GM19463 (cell line): ENCODE data around the gene SMIM23.

Experiments
- ATAC-seq: cut with Tn5 transposase; IDR thresholded peaks from one replicate; pipeline ENCODE4 v1.9.1; 2021; ENCODE audit warnings: mild to moderate bottlenecking, moderate library complexity; ENCODE audit not compliant: unreplicated experiment

Gene SMIM23

DNA sequence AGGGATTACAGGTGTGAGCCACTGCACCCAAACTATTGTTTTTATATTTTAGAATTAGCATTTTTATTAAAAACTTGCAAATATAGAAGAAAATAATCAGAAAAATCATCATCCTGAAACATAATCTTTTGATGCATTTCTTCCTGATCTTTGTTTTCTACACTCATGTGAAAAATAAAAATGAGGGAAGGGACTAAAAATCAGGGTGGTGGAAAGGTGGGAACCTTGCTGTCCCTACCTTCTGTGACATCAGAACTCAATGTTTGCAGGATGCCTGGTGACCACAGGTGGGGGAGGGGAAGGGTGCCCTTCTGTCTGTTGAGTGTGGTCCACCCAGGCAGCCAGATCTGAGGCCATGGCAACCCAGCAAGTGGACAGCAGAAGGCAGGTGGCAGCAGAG, at the start of gene SMIM23:
TSS of gene SMIM23 (plus strand) at position 301 of the 400 bp plus-strand sequence. CDS start at position 356, 55 bp downstream.
- ATAC-seq, result no peak

DNA sequence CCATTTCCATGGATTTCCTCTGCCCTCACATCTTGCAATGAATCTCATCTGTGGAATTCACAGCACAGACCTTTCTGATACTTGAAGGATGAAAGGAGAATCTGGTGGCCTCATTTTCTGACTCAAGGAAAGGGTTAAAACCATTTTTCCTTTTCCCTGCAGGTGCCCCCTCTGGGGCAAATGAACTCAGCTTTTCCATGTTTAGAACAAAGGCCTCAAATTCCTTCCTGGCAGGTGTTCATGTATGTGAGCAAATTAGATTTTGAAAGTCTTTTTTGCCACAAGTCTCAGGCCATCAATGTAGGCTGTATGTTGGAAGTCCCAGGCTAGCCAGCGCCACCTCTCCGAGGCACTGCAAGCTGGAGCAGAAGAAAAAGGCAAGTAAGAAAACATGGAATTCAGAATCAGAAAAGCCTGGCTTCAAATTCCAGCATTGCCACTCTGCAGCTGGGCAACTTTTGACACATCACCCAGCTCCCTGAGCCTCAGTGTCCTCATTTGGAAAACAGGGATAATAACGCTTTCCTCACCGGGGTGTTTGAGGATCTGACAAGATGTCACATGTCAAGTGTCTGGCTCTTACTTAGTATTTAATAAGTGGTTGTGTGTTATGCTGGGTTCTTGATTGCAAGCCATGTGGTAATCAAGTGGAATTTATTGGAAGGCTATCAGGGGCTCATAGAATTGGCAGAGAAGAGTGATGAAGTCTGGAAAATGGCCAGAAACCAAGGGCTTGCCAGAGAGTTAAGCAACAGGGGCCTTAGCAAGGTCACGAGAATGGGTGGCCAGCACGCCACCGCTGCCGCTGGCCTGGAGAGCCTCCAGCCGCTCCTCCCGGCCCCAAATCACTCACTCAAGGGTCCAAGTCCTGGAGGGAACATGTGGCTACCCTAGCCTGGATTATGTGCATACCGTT, 48.4 kb upstream of the SMIM23 start:
- no peak for ATAC-seq

DNA sequence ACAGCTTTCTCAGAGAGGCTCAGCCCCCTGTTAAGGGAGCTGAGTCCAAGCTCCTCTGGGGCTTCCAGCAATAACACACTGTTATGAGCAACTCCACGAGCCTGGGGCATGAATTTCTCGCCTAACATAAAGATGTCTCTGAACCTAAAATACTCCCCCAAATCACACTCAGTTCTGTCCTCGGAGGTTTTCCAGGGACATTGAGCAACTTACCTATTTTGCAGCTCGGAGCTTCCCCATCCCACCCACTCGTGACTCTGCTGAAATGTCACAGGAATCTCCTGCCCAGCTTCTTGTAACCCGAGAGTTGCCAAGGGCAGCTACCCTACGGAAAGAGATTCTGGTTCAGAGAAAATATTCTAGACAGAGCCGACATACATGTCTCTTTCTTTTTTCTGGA, 47.1 kb upstream of the SMIM23 start:
- ATAC-seq, result no peak

DNA sequence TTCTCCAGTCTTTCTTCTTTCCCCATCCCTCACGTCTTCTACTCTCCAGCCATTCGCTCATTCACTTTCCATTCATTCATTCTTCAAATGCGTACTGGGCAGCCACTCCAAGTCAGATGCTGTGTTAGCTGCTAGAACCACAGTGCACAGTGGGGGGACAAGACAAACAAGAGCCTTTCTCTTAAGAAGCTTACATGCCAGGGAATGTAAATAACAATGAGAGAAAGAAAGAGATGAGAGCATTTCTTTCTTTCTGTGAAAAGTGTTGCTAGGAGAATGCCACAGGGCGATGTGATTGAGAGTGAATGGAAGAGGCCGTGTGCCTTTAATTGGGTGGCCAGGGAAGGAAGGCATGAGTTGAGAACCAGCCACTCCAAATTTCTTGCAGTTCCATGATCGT, 46.3 kb upstream of the SMIM23 start:
- ATAC-seq, result no peak

DNA sequence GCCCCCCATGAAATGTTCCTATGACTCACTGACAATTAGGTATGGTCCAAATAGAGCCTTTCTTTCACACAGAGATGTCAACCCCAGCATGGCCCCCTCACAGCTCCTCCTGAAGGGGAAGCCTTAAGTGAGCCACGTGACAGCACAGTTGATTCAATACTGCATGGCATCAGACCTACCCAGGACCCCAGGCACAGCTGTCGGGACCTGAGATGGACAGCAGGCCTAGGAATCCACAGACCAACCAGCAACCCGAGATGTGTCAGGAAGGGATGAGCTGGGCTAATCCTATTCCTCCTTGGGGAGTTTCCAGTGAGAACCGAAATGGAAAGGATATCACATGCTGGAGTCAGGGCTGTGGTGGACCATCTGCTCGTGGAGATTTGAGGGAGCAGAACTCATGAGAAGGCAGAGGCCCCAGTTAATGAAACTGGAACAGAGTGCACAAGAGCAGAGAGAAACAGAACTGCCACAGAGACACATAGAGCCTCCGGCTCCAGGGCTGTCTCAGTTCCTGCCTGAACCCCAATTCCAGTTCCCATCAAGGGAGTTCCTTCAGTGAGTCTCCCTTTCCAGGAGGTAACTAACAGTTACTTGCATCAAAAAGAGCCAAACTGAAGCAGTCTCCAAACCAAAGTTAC, 42.1 kb upstream of the SMIM23 start:
- ATAC-seq, result no peak

DNA sequence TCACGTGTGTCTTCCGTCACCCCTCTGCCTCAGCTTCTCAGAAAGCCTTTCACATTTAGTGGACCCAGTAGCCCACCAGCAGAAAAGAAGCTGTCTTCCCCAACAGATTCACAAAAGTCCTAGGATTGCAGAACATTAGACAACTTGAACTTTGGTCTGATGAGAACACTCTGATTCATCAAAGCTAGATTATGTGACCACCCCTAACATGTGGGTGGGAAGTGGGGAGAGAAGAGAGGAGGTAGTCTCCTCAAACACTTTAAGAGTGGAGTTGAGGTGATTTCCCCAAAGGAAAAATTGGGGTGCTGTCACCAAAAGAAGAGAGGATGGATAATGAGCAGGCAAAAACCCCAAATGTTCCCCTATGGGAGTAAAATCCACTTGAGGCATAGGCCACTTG, 41.4 kb upstream of the SMIM23 start:
- no peak for ATAC-seq

DNA sequence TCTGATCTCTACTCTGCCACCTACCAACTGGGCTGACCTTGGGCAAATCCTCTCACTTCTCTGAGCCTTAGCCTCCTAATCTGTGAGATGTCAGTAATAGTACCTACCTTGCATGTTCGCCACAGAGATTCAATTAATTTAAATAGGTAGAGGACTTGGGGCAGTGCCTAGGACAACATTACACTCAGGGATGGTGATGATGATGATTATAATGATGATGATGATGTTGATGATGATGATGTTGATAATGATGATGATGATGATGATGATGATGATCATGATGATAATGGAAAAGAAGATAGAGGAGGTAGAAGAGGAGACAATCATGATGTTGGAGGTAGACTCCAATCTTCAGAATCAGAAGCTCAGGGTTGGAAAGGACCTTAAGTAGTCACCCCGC, 40.7 kb upstream of the SMIM23 start:
- no peak for ATAC-seq

DNA sequence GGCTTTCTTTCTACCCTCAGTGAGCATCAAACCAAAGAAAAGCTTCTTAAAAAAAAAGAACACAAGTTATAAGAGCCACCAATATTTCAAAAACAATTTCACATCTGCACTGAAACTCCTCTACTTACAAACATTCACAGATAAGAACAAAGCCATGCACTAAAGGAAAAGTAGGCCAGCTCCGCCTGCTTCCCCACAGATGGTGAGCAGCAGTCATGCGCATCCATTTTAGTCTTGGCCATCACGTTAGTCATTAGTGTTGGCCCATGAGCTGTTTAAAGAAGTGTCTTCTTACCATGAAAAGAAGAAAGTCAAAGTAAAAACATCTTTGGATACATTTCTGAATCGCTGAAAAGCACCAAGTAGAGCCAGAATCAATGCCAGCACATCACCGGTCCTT, 40.0 kb upstream of the SMIM23 start:
- ATAC-seq, result no peak

DNA sequence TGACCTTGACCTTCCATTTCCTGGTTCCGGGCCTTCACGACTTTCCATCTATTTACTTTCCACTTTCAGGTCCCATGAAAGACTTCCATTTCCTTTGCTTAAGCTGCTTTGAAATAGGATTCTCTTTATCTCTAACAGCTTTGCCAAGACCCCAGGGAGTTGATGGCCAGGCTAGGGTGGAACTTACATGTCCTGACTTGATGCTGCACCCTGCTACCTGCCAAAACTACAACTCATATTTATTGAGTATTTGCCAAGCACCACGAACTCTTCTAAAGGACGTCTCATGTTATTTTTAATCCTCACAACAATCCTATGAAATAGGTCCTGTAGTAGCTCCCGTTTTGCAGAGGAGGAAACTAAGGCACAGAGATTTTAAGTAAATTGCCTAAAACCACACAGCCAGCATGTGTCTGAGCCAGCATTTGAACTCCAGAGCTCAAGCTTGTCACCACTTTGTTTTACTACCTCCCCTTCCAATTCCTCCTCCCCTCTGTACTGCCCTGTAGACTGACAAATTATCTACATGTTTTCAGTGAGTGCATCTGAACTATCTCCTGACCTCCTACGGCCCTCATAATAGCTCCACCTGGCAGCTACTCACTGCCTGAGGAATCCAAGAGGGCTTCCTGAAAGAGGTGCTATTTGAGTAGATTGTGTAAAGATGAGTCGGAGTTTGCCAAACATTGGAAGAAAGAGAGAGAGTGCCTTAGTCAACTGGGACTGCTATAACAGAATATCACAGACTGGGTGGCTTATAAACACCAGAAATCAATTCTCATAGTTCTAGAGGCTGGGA, 38.4 kb upstream of the SMIM23 start:
- ATAC-seq, result no peak

DNA sequence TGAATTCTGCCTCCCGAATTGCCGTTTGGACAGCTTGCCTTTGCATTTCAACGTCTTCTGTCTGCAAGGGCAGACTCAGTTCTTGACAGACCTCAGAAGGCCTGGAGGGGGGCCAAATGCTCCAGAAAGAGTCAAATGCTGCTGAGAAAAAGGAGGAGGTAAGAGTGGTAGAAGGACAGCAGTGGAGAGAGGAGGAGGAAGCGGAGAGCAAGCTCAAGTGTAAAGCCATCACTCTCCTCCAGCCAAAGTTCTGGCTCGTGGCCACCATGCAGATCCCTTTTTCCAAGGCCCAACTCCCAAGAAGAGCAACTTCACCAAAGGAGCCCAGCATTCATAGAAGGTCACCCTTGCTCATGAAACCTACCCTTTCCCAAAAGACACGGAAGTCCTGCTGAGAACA, 36.9 kb upstream of the SMIM23 start:
- no peak for ATAC-seq

DNA sequence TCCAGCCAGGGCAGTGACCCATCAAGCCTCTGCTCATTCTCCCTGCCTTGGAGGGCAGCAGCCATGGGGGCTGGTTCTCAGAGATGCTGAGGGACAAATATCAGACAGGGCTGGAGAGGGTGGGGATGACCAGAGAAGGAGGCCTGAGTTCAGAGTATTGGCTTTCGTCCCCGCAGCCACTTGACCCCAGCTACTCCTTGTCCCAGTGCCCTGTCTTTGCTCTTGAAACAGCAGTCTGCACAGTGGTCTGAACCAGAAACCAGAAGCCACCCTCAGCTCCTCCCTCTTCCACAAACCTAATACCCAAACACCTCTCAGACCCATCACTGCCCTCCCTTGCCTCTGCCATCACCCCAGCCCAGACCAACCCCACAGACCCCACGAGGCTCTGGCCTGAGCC, 36.3 kb upstream of the SMIM23 start:
- ATAC-seq, result no peak

DNA sequence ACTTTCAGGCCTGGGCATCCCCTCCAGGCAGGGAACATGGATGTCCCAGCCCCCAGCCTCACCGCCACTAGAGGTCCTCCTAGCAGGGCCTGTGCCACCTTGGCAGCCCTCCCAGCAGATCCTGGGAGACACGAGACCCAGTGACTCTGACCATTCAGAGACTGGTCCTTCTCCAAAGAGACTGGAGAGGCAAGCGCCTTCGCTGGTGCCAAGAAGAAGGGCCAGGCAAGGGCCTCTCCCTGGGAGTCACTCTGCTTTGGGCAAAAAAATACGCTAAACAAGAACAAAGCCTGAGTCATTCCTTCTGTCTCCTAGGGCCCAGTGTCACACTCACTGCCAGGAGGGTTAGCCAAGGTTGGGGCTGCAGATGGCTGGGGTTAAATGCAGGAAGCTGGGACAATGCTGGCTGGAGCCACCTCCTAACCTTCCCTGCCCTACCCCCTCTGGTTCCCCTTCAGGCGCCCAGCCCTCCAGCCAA, 35.3 kb upstream of the SMIM23 start:
- no peak for ATAC-seq

DNA sequence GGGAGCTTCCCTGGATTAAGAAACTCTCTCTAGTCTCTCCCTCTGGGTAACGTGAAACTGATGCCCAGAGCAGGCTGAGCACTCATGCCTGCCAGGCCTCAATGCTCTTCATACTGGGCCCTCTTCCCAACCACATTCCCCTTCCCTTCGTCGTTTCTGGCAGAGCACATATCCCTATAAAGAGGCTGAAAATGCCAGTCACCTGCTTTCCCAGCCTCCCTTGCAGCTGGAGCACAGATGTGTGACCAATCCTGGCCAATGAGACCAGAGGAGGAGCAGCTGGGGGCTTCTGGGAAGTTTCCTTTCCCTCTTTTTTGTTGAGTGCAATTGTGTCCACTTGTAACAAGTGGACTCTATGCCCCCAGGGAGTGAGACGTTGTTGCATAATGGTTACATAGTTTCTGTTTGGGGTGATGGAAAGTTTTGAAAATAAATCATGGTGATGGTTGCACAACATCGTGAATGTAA, 30.2 kb upstream of the SMIM23 start:
- no peak for ATAC-seq

DNA sequence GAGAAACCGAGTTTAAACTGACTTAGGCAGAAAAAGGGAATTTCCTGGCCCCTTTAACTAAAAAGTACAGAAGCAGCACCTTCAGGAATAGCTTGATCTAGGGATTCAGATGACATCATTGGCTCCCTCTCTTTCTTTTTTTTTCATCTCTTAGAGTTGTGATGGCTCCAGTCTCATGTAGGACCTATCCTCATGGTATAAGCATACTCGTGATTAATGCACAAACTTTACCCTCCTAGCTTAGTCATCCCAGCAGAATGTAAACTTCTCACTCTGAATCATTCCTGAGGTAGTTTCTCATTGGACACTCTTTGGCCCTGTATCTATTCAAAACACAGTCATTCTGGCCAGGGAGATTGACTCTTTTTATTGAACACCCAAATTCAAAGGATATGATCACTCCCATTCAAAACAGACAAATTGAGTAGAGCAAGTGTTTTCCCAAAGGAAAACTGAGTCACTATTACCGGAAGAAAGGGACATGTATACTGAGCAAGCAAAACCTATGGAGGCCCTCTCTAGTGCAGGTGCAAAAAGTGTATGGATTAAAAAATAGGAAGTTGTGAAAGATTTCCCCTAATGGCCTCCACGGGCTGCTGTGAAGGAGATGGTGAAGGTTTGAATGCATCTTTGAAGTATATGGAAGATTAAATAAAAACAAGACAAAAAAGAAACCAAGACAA, 27.6 kb upstream of the SMIM23 start:
- peak; percentile 45 for ATAC-seq

DNA sequence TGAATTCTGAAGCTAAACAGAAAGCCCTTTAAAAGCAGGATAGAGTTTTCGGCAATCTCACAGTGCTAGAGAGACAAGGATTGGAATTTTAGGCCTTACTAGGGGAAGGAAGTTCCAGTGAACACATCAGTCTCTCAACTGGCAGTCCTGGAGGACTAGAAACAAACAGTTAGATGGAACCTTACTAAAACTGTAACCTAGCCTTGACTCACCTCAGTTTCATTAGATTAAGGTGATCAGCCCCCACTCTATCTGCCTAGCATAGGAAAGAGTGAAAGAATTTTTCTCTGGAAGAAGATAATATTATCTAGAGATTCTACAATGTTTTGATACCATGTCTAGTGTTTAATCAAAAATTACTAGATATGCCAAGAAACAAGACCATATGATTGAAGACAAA, 25.8 kb upstream of the SMIM23 start:
- ATAC-seq, result no peak

DNA sequence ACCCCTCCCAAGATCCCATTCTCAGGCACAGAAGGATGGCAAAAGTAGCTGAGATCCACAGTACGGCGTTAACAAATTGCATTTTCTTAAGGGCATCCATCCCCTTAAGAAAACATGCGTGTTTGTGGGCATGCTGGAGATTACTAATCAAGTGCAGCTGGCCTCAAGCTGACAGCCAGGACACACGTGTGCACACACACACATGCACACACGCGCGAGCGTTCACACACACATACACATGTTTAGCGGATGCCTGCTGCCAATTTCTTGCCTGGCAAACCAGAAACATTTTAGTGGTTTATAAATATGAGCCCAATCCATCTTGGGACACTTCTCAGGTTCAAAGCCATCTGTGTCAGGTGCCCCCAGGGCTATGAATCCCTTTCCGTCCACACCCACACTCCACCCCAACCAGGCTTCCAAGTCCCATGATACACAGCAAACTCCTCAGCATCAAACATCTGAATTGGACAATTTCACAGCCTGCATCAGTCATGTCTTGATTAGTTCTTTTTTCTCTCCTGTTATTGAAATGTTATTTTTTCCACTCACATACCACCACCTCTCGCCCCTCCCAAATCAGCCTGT, 23.5 kb upstream of the SMIM23 start:
- ATAC-seq, result no peak

DNA sequence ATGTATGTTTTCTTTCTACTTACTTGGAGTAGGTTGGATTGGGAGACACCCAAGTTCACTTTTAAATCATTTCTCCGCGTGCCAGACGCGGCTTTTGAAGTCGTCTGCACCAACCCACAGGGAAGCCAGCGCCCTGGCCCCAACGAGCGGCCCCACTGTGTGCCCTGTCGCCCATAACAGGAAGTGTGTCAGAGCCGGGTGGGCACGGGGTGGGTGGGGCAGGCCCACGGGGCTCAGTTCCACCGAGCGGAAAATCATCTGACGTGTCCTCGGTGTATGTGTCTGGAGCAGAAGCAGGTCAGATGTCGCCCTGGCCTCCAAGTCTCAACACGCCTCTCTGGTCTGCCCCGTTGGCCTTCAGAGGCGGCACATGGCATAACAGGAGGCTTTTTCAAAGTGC, 22.7 kb upstream of the SMIM23 start:
- ATAC-seq, result no peak

DNA sequence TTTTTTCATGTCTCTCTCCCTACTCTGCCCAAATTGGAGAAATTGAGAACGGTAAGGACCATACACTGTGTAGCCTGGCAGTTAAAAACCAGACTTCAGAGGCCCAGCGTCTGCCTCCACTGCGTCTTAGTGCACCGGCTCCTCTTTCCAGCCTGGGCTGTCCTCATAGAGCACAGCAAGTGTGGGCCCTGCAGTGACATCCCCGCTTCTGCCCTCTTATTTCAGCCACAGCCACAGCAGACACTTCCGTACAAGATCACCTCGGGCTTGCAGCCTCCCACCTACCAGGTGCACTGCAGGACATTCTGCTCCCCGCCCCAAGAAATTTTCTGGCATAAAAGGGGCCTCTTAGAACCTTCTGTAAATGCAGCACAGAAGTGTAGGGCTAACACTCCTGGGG, 21.4 kb upstream of the SMIM23 start:
- no peak for ATAC-seq

DNA sequence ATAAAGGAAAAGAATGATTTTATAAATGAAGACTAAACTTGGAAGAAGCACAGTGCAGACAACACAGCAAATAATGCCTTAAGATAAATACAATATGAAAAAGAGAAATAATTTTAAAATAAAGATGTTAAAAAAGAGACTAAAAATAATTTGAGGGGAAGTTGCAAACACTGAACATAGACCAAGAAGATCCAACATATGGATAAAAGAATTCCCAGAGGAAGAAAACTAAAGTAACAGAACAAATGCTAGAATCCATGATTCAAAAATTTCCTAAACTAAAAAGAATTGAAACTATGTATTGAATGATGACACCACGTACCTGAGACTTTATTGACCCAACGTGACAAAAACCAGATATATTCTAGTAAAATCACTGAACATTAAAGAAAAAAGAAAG, 18.7 kb upstream of the SMIM23 start:
- ATAC-seq, result no peak

DNA sequence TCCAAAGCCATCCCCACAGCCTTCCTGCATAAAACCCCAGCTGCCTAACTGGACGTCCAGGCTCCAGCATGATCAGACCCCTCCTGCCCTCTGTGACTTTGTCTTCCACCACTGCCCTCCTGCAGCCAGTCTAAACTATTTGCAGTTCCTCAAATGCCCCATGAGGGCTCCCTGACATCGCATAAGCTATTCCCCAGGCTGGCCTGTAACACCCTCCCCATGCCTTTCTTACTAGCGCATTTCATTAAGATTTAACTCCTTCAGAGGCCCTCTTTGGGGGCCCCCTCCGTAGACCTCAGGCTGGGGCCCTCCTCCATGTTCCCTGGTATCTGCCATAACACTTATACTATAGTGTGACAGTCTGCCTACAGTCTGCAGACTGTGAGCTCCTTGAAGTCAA, 15.5 kb upstream of the SMIM23 start:
- ATAC-seq, result no peak
